HG02870 (cell line): Measurements from ENCODE around the gene RCAN2.

Experiments
- ATAC-seq: cut with Tn5 transposase; IDR thresholded peaks from one replicate; pipeline ENCODE4 v1.9.1; 2021; ENCODE audit warnings: mild to moderate bottlenecking, moderate library complexity; ENCODE audit not compliant: unreplicated experiment

RCAN2 gene

GRCh38 chr6:46293641-46294316 is 197.5 kb downstream of the RCAN2 start:
- peak; percentile 90 for ATAC-seq

- ATAC-seq: no peak
Observed at GRCh38 chr6:46291880-46292279, 199.4 kb downstream of the RCAN2 start.

- ATAC-seq: peak; percentile 34
Observed at GRCh38 chr6:46291275-46291633, 200.0 kb downstream of the RCAN2 start.

DNA sequence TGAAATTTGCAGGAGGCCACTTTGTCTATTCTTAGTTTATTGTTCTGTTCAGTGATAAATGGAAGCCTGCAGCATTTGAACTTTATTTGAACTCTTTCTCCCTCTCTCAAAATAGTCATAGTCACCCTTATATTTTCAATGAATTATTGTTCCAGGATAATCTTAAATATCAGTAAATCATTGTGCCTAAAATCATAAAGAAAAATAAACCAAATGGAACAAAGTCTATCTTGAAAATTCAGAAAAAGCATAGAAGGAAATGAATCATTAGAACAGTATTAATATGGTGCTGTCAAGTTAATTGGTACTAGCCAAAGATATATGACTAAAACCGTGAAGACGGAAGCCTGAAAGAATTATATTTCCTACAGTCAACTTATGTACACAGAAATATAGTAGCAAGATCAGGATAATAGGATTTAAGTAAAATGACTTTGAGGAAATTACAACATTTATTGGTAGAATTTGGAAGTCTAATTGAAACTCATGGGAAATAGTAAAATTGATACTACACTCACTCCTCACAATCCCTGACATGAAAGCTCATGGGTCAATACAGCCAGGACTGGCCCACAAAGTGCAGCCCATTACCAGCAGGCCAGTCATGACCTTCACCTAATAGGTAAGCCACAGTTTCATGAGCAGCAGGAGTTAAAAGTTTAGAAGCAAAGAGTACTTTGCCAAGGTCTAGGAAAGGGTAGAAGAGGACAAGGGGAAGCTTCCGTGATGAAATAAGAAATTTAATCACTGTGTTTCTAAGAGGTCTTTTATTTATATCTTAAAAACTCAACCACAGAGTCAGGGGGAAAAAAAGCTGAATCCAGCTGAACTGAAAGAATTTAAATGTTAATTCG is 200.6 kb downstream of the RCAN2 start:
- ATAC-seq: no peak

DNA sequence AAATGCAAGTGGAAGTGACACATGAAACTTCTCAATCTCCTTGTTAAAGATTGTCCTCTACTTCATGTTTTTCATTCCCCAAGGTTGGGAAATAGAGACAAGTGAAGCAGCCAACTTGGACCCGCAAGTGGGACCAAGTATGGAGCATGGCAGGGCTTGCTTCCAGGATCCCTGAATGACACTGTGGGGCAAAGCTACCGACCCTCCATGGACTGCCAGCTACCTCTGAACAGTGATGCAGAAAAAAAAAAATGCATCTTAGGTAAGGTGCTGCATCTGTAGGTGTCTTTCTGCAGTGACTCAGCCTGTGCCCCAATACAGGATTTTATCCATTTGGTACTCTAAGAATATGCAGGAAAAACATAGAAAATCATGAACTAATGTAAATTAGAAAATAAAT is 201.4 kb downstream of the RCAN2 start:
- no peak for ATAC-seq

- no peak for ATAC-seq
Observed at GRCh38 chr6:46288835-46289234, 202.4 kb downstream of the RCAN2 start.

DNA sequence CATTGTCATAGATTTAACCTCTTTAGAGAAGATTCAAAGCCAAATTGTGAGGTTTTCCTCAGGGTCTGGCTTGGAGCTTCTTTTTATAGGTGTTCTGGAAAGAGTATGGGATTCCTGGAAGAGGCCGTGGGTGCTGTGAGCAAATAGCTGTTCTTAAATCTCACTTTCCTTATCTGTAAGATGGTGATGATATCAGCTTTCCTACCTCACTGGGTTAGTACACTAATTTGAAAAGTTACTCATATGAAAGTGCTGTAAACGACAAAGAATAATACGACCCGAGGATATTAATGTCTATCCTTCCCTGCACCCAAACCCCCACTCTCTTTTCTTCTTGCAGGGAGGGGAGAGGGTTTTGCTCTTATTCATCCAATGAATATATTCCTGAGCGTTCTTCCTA is 203.6 kb downstream of the RCAN2 start:
- no peak for ATAC-seq

- no peak for ATAC-seq
Observed at GRCh38 chr6:46287043-46287442, 204.2 kb downstream of the RCAN2 start.

DNA sequence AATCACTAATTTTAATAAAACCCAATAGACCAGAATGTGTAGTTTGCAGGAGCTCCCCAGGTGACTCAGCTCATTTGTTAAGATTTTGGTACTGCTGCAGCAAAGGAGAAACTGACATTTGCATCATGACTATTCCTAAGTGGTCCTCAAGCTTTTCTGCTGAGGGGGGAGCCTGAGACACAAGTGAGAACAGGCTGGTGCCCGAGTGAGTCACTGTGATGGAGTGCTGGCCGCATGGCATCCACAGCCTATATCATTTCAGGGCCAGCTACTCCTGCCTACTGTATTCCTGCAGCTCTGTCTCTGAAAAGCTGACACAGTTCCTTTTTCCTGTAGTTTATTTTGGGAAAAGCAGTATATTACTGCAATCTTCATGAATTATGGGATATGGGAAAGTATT is 206.8 kb downstream of the RCAN2 start:
- no peak for ATAC-seq

GRCh38 chr6:46281110-46281509 is 210.1 kb downstream of the RCAN2 start:
- no peak for ATAC-seq

GRCh38 chr6:46279874-46280273 is 211.4 kb downstream of the RCAN2 start:
- no peak for ATAC-seq

GRCh38 chr6:46276576-46277142 is 214.6 kb downstream of the RCAN2 start:
- no peak for ATAC-seq

DNA sequence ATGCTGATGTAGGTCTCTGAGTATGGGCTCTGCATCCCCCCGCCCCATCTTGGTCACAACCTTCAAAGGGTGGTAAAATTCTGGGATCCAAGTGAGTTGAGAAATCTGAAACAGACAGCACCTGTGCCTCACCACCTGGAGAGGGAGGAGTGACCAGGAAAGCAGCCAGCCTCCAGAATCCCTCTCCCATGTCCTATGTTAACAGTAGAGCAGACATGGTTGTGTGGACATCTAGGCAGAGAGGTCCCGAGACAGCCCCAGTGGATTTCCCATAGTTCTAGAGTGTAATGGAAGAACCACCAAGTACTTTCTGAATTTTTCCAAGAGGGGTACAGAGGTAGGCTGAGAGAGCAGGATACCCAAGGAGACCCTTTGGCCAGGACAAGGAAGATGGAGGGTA is 216.7 kb downstream of the RCAN2 start:
- ATAC-seq: no peak

DNA sequence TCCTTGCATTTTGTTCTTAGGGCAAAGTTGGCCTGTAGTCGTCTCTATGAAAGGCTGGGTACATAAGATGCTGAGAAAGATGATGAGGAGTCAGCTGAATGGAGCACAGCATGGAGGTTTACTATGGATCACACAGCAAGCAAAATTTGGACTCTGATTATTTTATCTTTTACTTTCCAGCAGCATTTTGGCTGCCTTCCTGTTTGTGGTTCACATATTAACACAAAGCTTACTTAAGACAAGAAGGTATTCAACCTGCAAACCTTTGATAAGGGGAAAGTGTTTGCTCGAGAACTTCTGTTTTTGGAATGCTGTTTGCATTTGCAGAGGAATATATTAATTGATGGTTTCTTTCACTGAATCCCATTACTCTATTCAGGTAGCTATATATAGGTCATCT is 217.3 kb downstream of the RCAN2 start:
- no peak for ATAC-seq

GRCh38 chr6:46271728-46272127 is 219.5 kb downstream of the RCAN2 start:
- ATAC-seq: no peak

DNA sequence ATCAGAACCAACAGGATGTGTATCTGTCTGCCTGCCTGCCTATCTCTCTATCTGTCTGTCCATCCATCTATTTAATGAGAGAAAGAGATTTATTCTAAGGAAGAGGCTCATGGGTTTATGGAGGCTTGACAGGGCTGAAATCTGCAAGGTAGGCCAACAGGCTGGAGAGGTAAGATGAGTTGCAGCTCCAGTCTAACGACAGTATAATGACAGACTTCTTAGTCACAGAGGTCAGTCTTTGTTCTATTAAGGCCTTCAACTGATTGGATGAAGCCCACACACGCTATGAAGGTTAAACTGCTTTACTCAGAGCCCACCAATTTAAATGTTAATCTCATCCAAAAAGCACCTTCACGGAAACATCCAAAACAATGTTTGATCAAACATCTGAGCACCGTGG is 220.1 kb downstream of the RCAN2 start:
- no peak for ATAC-seq

GRCh38 chr6:46270336-46270735 is 220.9 kb downstream of the RCAN2 start:
- ATAC-seq: no peak

GRCh38 chr6:46269447-46270229 is 221.6 kb downstream of the RCAN2 start:
- ATAC-seq: no peak

DNA sequence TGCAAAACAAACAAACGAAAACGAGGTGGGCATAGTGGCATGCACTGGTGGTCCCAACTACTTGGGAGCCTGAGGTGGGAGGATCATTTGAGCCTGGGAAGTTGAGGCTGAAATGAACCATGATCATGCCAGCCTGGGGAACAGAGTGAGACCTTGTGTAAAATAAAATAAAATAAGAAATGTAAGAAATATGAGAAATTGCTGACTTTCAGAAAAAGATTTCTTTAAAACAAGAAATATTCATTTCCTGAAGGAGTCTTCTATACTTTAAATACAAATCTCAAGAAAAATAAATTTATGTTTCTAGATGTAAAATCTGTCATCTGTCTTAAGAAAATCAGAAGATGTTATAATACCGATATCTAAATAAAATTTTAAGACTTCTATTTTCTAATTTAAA is 223.7 kb downstream of the RCAN2 start:
- ATAC-seq: no peak

DNA sequence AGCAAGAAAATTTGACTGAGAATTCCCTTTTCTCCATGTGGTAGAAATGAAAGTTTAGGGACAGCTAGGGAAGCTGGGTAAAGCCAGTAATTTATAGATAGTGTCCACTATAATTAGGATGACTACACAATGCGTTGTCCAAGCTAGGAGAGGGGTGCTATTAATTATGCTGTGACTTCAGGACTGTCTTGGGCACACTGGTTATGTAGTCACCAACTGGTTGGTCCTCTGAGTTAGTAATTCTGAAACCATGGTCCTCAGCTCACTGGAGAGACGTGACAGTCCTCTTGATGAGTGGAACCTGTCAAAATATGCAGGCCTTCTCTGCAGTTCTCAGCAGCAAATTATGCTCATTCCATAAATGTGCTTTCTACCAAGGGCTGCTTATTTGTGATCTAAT is 225.9 kb downstream of the RCAN2 start:
- ATAC-seq: no peak

- ATAC-seq: peak; percentile 34
Observed at GRCh38 chr6:46263707-46264086, 227.6 kb downstream of the RCAN2 start.
